Naive thymus-derived CD4-positive, alpha-beta T cell (primary cell): ENCODE data around the gene UBL7. TPM values are rescaled to one million over a fixed set of nuclear protein-coding genes. Genes with fewer than 3 reads are reported as not detected.

Experiments
- ATAC-seq: fragments of 150-1000 bp; cut with Tn5 transposase; 2 replicates; pipeline ENCODE4 v1.10.0; 2021; ENCODE audit warnings: mild to moderate bottlenecking, moderate library complexity
- CTCF ChIA-PET: fragments of 350-600 bp; sonication (Branson Sonifier 250); formaldehyde crosslinking; loops from one replicate; lab custom pipeline; 2021; ENCODE audit warnings: antibody characterized with exemption; lab: Charles Lee
- POLR2A ChIA-PET: fragments of 350-600 bp; sonication (Branson Sonifier 250); formaldehyde crosslinking; loops from one replicate; lab custom pipeline; 2021; ENCODE audit warnings: antibody characterized with exemption, inconsistent platforms; lab: Charles Lee
- DNase-seq, 9 donors: peaks; one replicate each; pipeline versions ENCODE4 v3.0.0 to v3.0.0-alpha.2; 2020 to 2022; ENCODE audit warnings: mixed read lengths in 1 of 9
- H3K27ac ChIP-seq: one replicate; pipeline ENCODE4 v1.7.0; 2013; ENCODE audit warnings: mild to moderate bottlenecking, low read depth, low read length, moderate library complexity
- H3K27me3 ChIP-seq, 2 donors: one replicate each; pipeline ENCODE4 v1.7.0; 2013; ENCODE audit warnings: low read length in 2 of 2, mild to moderate bottlenecking in 2 of 2, moderate library complexity in 2 of 2; ENCODE audit not compliant: control insufficient read depth in 2 of 2, insufficient read depth in 2 of 2
- H3K36me3 ChIP-seq, 3 experiments: 1 replicate in 2 of 3; 2 replicates in 1 of 3; pipeline ENCODE4 v1.7.0; 2013; ENCODE audit warnings: low read length in 3 of 3, mild to moderate bottlenecking in 3 of 3, moderate library complexity in 1 of 3; ENCODE audit not compliant: insufficient read depth in 3 of 3, control insufficient read depth in 2 of 3
- H3K4me1 ChIP-seq, 2 donors: one replicate each; pipeline ENCODE4 v1.7.0; 2013; ENCODE audit warnings: low read length in 2 of 2, mild to moderate bottlenecking in 2 of 2, moderate library complexity in 1 of 2; ENCODE audit not compliant: control insufficient read depth in 2 of 2, insufficient read depth in 2 of 2
- H3K4me3 ChIP-seq: 2 replicates; pipeline ENCODE4 v1.7.0; 2013; ENCODE audit warnings: mild to moderate bottlenecking, low read length
- H3K9me3 ChIP-seq, 3 experiments: 1 replicate in 2 of 3; 2 replicates in 1 of 3; pipeline ENCODE4 v1.7.0; 2013; ENCODE audit warnings: low read length in 3 of 3; ENCODE audit not compliant: control insufficient read depth in 2 of 3
- H3K27ac Mint-ChIP-seq, 9 donors: one replicate each; pipeline ENCODE4 v1.8.0; 2020 to 2022; ENCODE audit warnings: mixed read lengths in 9 of 9, mild to moderate bottlenecking in 8 of 9, moderate library complexity in 5 of 9, inconsistent platforms in 2 of 9
- H3K27me3 Mint-ChIP-seq, 5 donors: one replicate each; pipeline ENCODE4 v1.8.0; 2021 to 2022; ENCODE audit warnings: mixed read lengths in 5 of 5, mild to moderate bottlenecking in 1 of 5
- H3K36me3 Mint-ChIP-seq, 5 donors: one replicate each; pipeline ENCODE4 v1.8.0; 2020 to 2022; ENCODE audit warnings: mixed read lengths in 5 of 5, mild to moderate bottlenecking in 3 of 5, inconsistent platforms in 1 of 5
- H3K4me1 Mint-ChIP-seq, 7 donors: one replicate each; pipeline ENCODE4 v1.8.0; 2020 to 2022; ENCODE audit warnings: mixed read lengths in 7 of 7, mild to moderate bottlenecking in 3 of 7, inconsistent platforms in 1 of 7
- H3K4me3 Mint-ChIP-seq, 10 donors: one replicate each; pipeline ENCODE4 v1.8.0; 2020 to 2022; ENCODE audit warnings: mild to moderate bottlenecking in 10 of 10, mixed read lengths in 10 of 10, moderate library complexity in 6 of 10, inconsistent platforms in 2 of 10
- H3K9me3 Mint-ChIP-seq, 11 donors: one replicate each; pipeline ENCODE4 v1.8.0; 2020 to 2022; ENCODE audit warnings: mixed read lengths in 11 of 11, mild to moderate bottlenecking in 4 of 11, inconsistent platforms in 1 of 11, moderate library complexity in 1 of 11
- intact Hi-C, 2 donors: fragments of 100-400 bp; cut with micrococcal nuclease; formaldehyde crosslinking; loops; one replicate each; pipeline ENCODE4 v1.15.1; 2023
- polyA plus RNA-seq, 2 donors: library from polyadenylated mRNA; unstranded; fragments of 300-500 nt; fragmentation: Illumina TruSeq; gene quantifications; one replicate each; pipeline ENCODE4 v1.2.3, GENCODE V29; 2021
- total RNA-seq, 6 experiments: library from RNA in 5 of 6; stranded (reverse) in 5 of 6; gene quantifications; 1 replicate in 5 of 6; 2 replicates in 1 of 6; pipeline ENCODE4 v1.2.3 and lab custom pipeline; 2021 to 2026

UBL7 gene
- total and polyA plus RNA-seq, 7 experiments from 2014 or later: 20.2 to 127 (median 44.0) TPM

- peak; percentile 84 for ATAC-seq
- ChIA-PET CTCF (interaction anchor here (1.0 to 8.6 kb wide), 7 partner anchors 12 to 112 kb away, joined by 3 to 93 read pairs (median 5); no protein-coding TSS in a partner anchor), POLR2A (interaction anchor here (1.2 to 1.6 kb wide), 2 partner anchors 57 to 64 kb away, joined by 3 to 5 read pairs; no protein-coding TSS in a partner anchor)
- Histone ChIP-seq H3K9me3 (no peaks in the 10 kb centered on the region), H3K36me3 (no peaks in the 10 kb centered on the region), H3K27me3 (no peaks in the 10 kb centered on the region), H3K4me3 (no peak overlapping the region), H3K27ac (no peak overlapping the region), H3K4me1 (peaks cover 6 to 11% of the 10 kb centered on the region in 2 donors)
- intact Hi-C loops: loop anchor here (1.0 to 10.0 kb wide), 10 partner anchors 22 to 330 kb away; partner anchors contain the start of genes UBL7 (in 2 of the 2), ARID3B (in 1 of the 2) and CLK3 (in 1 of the 2)
- DNase-seq: peak; percentile 52 to 76 (median 72)
- Mint-ChIP-seq H3K36me3 (no peaks in the 10 kb centered on the region), H3K9me3 (no peaks in the 10 kb centered on the region), H3K27ac (peak overlapping the region in 3 of 9 donors; percentile 11 to 55 (median 43)), H3K4me3 (no peak overlapping the region), H3K27me3 (no peaks in the 10 kb centered on the region), H3K4me1 (peaks cover 7 to 30% (median 15%) of the 10 kb centered on the region in 7 donors)
These were observed 22.1 kb downstream of the UBL7 start for GRCh38 chr15:74438721-74439316.

- no peak overlapping the region for H3K4me3 Mint-ChIP-seq
- intact Hi-C loops: loop anchor here (1.0 to 10.0 kb wide), 10 partner anchors 23 to 331 kb away; partner anchors contain the start of genes UBL7 (in 2 of the 2), ARID3B (in 1 of the 2) and CLK3 (in 1 of the 2)
These were observed 22.8 kb downstream of the UBL7 start for GRCh38 chr15:74438206-74438605.

GRCh38 chr15:74434263-74435136 is 26.5 kb downstream of the UBL7 start:
- peaks cover 0 to 3% (median 0%) of the 10 kb centered on the region in 5 donors for H3K27me3 Mint-ChIP-seq
- H3K9me3 Mint-ChIP-seq: peaks cover 0 to 3% (median 0%) of the 10 kb centered on the region in 11 donors
- H3K36me3 Mint-ChIP-seq: no peaks in the 10 kb centered on the region
- Histone ChIP-seq H3K27ac (no peak overlapping the region), H3K27me3 (no peaks in the 10 kb centered on the region), H3K36me3 (no peaks in the 10 kb centered on the region), H3K9me3 (no peaks in the 10 kb centered on the region), H3K4me3 (peak overlapping the region; percentile 50), H3K4me1 (peaks cover 6 to 32% of the 10 kb centered on the region in 2 donors)
- ATAC-seq (no peak), DNase-seq (no peak)
- peak overlapping the region in 4 of 9 donors; percentile 65 to 89 (median 72) for H3K27ac Mint-ChIP-seq
- ChIA-PET CTCF (interaction anchor here (0.6 to 1.4 kb wide), 3 partner anchors 32 to 58 kb away, joined by 3 to 5 read pairs (median 4); no protein-coding TSS in a partner anchor), POLR2A (no interaction called here)
- intact Hi-C loops: loop anchor here (1.0 to 10.0 kb wide), 5 partner anchors 32 to 180 kb away; partner anchors contain the start of genes ARID3B (in 1 of the 2) and CLK3 (in 1 of the 2)
- H3K4me3 Mint-ChIP-seq: peak overlapping the region; percentile 72 to 88 (median 78)
- H3K4me1 Mint-ChIP-seq: peaks cover 7 to 53% (median 16%) of the 10 kb centered on the region in 7 donors

More at GRCh38 chr15:74438206-74438605, 22.8 kb downstream of the UBL7 start:
- no peak for ATAC-seq
- Histone ChIP-seq H3K9me3 (no peaks in the 10 kb centered on the region), H3K27ac (no peak overlapping the region), H3K36me3 (no peaks in the 10 kb centered on the region), H3K4me1 (peaks cover 6 to 11% of the 10 kb centered on the region in 2 donors), H3K27me3 (no peaks in the 10 kb centered on the region), H3K4me3 (no peak overlapping the region)
- no peaks in the 10 kb centered on the region for H3K9me3 Mint-ChIP-seq
- H3K27me3 Mint-ChIP-seq: no peaks in the 10 kb centered on the region
- CTCF ChIA-PET: interaction anchor here (1.3 to 8.6 kb wide), 4 partner anchors 11 to 112 kb away, joined by 3 to 93 read pairs (median 39); no protein-coding TSS in a partner anchor
- H3K27ac Mint-ChIP-seq: peak overlapping the region in 1 of 9 donors; percentile 55
- H3K36me3 Mint-ChIP-seq: no peaks in the 10 kb centered on the region
- POLR2A ChIA-PET: interaction anchor here (1.6 kb wide), 1 partner anchor 63 kb away, joined by 4 read pairs; no protein-coding TSS in a partner anchor
- no peak for DNase-seq
- peaks cover 7 to 29% (median 15%) of the 10 kb centered on the region in 7 donors for H3K4me1 Mint-ChIP-seq

GRCh38 chr15:74433592-74434262 is 27.2 kb downstream of the UBL7 start, which contains the start of gene SEMA7A:
Gene SEMA7A (minus strand): TSS chr15:74433958. CDS start chr15:74433918, 40 bp downstream.
- peak within 1 kb of the TSS; percentile 72 to 88 (median 78) for H3K4me3 Mint-ChIP-seq
- H3K36me3 Mint-ChIP-seq: no peaks in the 10 kb centered on the region
- DNase-seq (peak; percentile 32 to 90 (median 53)), ATAC-seq (peak; percentile 87)
- H3K36me3 ChIP-seq: no peaks in the 10 kb centered on the region
- no peak within 1 kb of the TSS for H3K27ac ChIP-seq
- H3K9me3 Mint-ChIP-seq: peaks cover 0 to 3% (median 0%) of the 10 kb centered on the region in 11 donors
- peak within 1 kb of the TSS in 4 of 9 donors; percentile 65 to 89 (median 72) for H3K27ac Mint-ChIP-seq
- H3K27me3 Mint-ChIP-seq: peaks cover 0 to 3% (median 0%) of the 10 kb centered on the region in 5 donors
- H3K27me3 ChIP-seq: no peaks in the 10 kb centered on the region
- peak within 1 kb of the TSS; percentile 50 for H3K4me3 ChIP-seq
- CTCF ChIA-PET: interaction anchor here (0.6 to 1.4 kb wide), 3 partner anchors 31 to 58 kb away, joined by 3 to 5 read pairs (median 4); no protein-coding TSS in a partner anchor
- POLR2A ChIA-PET: interaction anchor here (0.6 kb wide), 1 partner anchor 58 kb away, joined by 3 read pairs; no protein-coding TSS in a partner anchor
- H3K4me1 ChIP-seq: peaks cover 6 to 35% of the 10 kb centered on the region in 2 donors
- intact Hi-C loops: loop anchor here (1.0 to 10.0 kb wide), 6 partner anchors 15 to 181 kb away; partner anchors contain the start of genes ARID3B (in 1 of the 2) and CLK3 (in 1 of the 2)
- no peaks in the 10 kb centered on the region for H3K9me3 ChIP-seq
- H3K4me1 Mint-ChIP-seq: peaks cover 7 to 57% (median 16%) of the 10 kb centered on the region in 7 donors

- H3K36me3 Mint-ChIP-seq: no peaks in the 10 kb centered on the region
- no peak overlapping the region for H3K27ac Mint-ChIP-seq
- CTCF ChIA-PET: interaction anchor here (0.6 kb wide), 1 partner anchor 93 kb away, joined by 4 read pairs; no protein-coding TSS in a partner anchor
- H3K4me3 ChIP-seq: peak overlapping the region; percentile 50
- no peak for ATAC-seq
- peak overlapping the region in 7 of 10 donors; percentile 11 to 85 (median 51) for H3K4me3 Mint-ChIP-seq
- no peaks in the 10 kb centered on the region for H3K36me3 ChIP-seq
- no peaks in the 10 kb centered on the region for H3K9me3 ChIP-seq
- no peak overlapping the region for H3K27ac ChIP-seq
- POLR2A ChIA-PET: interaction anchor here (0.6 kb wide), 1 partner anchor 57 kb away, joined by 3 read pairs; no protein-coding TSS in a partner anchor
- intact Hi-C loops: loop anchor here in 1 of 2 donors (1.0 to 10.0 kb wide), 4 partner anchors 14 to 182 kb away; partner anchors contain the start of genes ARID3B and CLK3
- no peak for DNase-seq
- H3K27me3 ChIP-seq: no peaks in the 10 kb centered on the region
- peaks cover 0 to 3% (median 0%) of the 10 kb centered on the region in 5 donors for H3K27me3 Mint-ChIP-seq
- peaks cover 6 to 32% of the 10 kb centered on the region in 2 donors for H3K4me1 ChIP-seq
- H3K4me1 Mint-ChIP-seq: peaks cover 7 to 57% (median 11%) of the 10 kb centered on the region in 7 donors
- peaks cover 0 to 3% (median 0%) of the 10 kb centered on the region in 11 donors for H3K9me3 Mint-ChIP-seq
These were observed 27.9 kb downstream of the UBL7 start for GRCh38 chr15:74432968-74433591.
